K562 (cell line): ENCODE results near the gene POGLUT2. TPM values are rescaled to one million over a fixed set of nuclear protein-coding genes. Genes with fewer than 3 reads are reported as not detected.

Experiments
- CCNT2 ChIP-seq: IDR thresholded peaks from 2 replicates; pipeline ENCODE4 v1.6.1; 2011; ENCODE audit warnings: borderline replicate concordance, low read depth, mild to moderate bottlenecking, moderate library complexity, mixed read lengths, low read length; ENCODE audit not compliant: insufficient read length; ENCODE audit errors: extremely low read depth
- FOXA1 ChIP-seq: fragments of 450-650 bp; IDR thresholded peaks from 2 replicates; pipeline ENCODE4 v1.6.1; 2016; ENCODE audit warnings: mild to moderate bottlenecking, borderline replicate concordance
- FOXP4 ChIP-seq: sonication (generic); formaldehyde crosslinking; IDR thresholded peaks from 2 replicates; pipeline ENCODE4 v1.8.0; 2022; ENCODE audit warnings: mild to moderate bottlenecking, missing genetic modification reagents, borderline replicate concordance
- REST ChIP-seq, 2 experiments: fragments of 450-650 bp; formaldehyde crosslinking in 1 of 2; IDR thresholded peaks; 2 replicates each; pipeline versions ENCODE4 v1.4.0 to v1.6.1; 2014 to 2020; ENCODE audit warnings: mild to moderate bottlenecking in 2 of 2, borderline replicate concordance in 1 of 2, low read depth in 1 of 2
- ZNF121 ChIP-seq: sonication (generic); formaldehyde crosslinking; conservative IDR thresholded peaks from 2 replicates; pipeline ENCODE4 v1.8.0; 2022; ENCODE audit warnings: missing genetic modification reagents
- polyA plus RNA-seq, 8 experiments: library from polyadenylated mRNA; depleted of rRNA in 4 of 8; stranded (reverse) in 5 of 8; unstranded in 3 of 8; fragments of >200 nt; fragmentation: Nextera tagmentation in 2 of 8; fragmentation: Illumina TruSeq in 1 of 8; extraction: Ambion mirVana in 2 of 8; extraction: Trizol in 1 of 8; gene quantifications; 2 replicates each; pipeline versions ENCODE4 v1.2.1 to v1.2.3, GENCODE V29; 2011 to 2014; ENCODE audit warnings: inconsistent platforms in 1 of 8, missing spikeins in 1 of 8
- total RNA-seq, 7 experiments: library from RNA; depleted of rRNA in 6 of 7; stranded (reverse); fragments of >200 nt in 6 of 7; fragmentation: Illumina TruSeq in 2 of 7; extraction: Trizol in 2 of 7; gene quantifications; 2 replicates each; pipeline versions ENCODE4 v1.2.1 to v1.2.3, GENCODE V29; 2011 to 2021; ENCODE audit warnings: low replicate concordance in 1 of 7

Gene POGLUT2
- total and polyA plus RNA-seq, 9 of the 15 experiments (the other 6 are each of a cell fraction or from before 2014, with no cell fraction given) = 3.8 to 11.8 (median 10.8) TPM

- TF ChIP-seq FOXP4 (CRISPR knock-in tag) (no peak), ZNF121 (CRISPR knock-in tag) (no peak), FOXA1 (no peak), CCNT2 (no peak), REST (IDR thresholded peaks at IDR 0.05; ENCODE audit: borderline replicate concordance) (no peak), REST (CRISPR knock-in tag; IDR thresholded peaks at IDR 0.05; ENCODE audit: low read depth) (no peak)
Observed at GRCh38 chr13:102846261-102847015, 47.7 kb upstream of the POGLUT2 start (continued).
